ENCODE results near the gene IQCF5.

DNA sequence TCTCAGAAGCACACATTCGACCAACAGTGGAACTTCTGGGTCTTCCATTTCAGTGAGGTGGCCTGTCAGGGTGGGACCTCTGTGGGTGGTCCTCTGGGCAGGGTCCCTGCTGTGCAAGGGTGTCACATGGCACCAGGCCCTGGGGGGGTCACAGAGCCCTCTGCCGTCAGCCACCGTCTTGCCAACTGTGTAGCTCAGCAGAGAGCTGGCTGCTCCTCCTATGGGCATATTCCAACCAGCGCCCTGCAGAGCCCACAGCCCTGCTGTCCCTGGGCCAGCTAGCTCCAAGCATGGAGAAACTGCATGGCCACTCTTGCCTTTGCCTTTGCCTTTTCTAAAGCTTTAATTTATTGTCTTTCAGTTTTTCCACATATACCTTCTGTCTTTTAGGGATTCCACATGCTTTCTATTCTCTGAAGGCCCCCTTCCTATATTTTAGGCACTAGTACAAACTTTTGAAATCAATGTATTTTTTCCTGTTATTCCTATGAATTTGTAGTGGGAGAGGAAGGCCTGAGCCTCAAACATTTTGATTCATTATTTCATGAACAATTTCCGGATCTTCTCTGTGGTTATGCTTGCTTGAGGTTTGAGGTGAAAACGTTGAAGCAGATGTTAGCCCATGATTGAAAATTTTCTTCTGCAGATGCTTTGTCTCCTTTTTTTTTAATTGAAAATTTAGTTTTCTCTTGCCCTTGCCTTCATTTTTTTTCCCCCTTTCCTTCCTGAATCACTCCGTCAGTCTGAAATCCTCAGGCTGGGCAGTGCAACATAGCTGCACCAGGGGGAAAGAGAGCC lies 16.0 kb upstream of the IQCF5 start:
- no peak for TF ChIP-seq POLR2A (IDR thresholded peaks at IDR 0.05)
- TF ChIP-seq, protein P1, sequence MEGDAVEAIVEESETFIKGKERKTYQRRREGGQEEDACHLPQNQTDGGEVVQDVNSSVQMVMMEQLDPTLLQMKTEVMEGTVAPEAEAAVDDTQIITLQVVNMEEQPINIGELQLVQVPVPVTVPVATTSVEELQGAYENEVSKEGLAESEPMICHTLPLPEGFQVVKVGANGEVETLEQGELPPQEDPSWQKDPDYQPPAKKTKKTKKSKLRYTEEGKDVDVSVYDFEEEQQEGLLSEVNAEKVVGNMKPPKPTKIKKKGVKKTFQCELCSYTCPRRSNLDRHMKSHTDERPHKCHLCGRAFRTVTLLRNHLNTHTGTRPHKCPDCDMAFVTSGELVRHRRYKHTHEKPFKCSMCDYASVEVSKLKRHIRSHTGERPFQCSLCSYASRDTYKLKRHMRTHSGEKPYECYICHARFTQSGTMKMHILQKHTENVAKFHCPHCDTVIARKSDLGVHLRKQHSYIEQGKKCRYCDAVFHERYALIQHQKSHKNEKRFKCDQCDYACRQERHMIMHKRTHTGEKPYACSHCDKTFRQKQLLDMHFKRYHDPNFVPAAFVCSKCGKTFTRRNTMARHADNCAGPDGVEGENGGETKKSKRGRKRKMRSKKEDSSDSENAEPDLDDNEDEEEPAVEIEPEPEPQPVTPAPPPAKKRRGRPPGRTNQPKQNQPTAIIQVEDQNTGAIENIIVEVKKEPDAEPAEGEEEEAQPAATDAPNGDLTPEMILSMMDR (IDR thresholded peaks at IDR 0.05), result no peak
